Suprapubic skin (tissue), 4 donors: ENCODE measurements around the gene NUDT1.
"Not testable (repeated sequence)": the region's sequence is repeated elsewhere in the genome, so short reads cannot be mapped to it uniquely, and the experiment has no call there.

Experiments
- CTCF ChIP-seq, 2 donors: fragments of 200-600 bp in 1 of 2; fragments of 450-650 bp in 1 of 2; sonication (generic) in 1 of 2; IDR thresholded peaks; one replicate each; pipeline ENCODE4 v1.5.1; 2016 to 2019; ENCODE audit warnings: antibody characterized with exemption in 2 of 2, mild to moderate bottlenecking in 1 of 2, moderate library complexity in 1 of 2
- EP300 ChIP-seq: sonication (generic); formaldehyde crosslinking; IDR thresholded peaks from one replicate; pipeline ENCODE4 v1.6.1; 2017; ENCODE audit warnings: antibody characterized with exemption
- POLR2A ChIP-seq, 2 donors: fragments of 450-650 bp; IDR thresholded peaks; one replicate each; pipeline ENCODE4 v1.6.1; 2017; ENCODE audit warnings: antibody characterized with exemption in 2 of 2, mild to moderate bottlenecking in 2 of 2, moderate library complexity in 2 of 2
- POLR2AphosphoS5 ChIP-seq, 3 donors: sonication (generic); formaldehyde crosslinking; IDR thresholded peaks; one replicate each; pipeline ENCODE4 v1.6.1; 2017; ENCODE audit warnings: antibody characterized with exemption in 3 of 3

- not testable (repeated sequence) for TF ChIP-seq CTCF (IDR thresholded peaks at IDR 0.05); POLR2AphosphoS5 (IDR thresholded peaks at IDR 0.05); POLR2A (IDR thresholded peaks at IDR 0.05); EP300
Measured at GRCh38 chr7:2269089-2269990, 27.3 kb downstream of the NUDT1 start.
